ES-I3 (cell line): Measurements from ENCODE around the gene TTYH3.

Experiments used
- H3K36me3 ChIP-seq: 2 replicates; pipeline ENCODE4 v1.6.1; 2013; ENCODE audit warnings: mild to moderate bottlenecking, low read length, control low read depth, moderate library complexity; ENCODE audit not compliant: insufficient read depth
- H3K4me1 ChIP-seq: 2 replicates; pipeline ENCODE4 v1.6.1; 2013; ENCODE audit warnings: mild to moderate bottlenecking, control low read depth, low read length; ENCODE audit not compliant: insufficient read depth
- H3K9ac ChIP-seq: 2 replicates; pipeline ENCODE4 v1.6.1; 2013; ENCODE audit warnings: low read depth, mild to moderate bottlenecking, low read length, moderate library complexity
- H3K9me3 ChIP-seq: 2 replicates; pipeline ENCODE4 v1.6.1; 2013; ENCODE audit warnings: mild to moderate bottlenecking, low read length, moderate library complexity; ENCODE audit not compliant: control insufficient read depth, insufficient read depth

TTYH3 gene

GRCh38 chr7:2640846-2641316, 9.1 kb downstream of the TTYH3 start:
- Histone ChIP-seq H3K9ac (0 out of 2 replicates have a peak overlapping the region, but pooled peaks have one; percentile 12), H3K9me3 (no peaks in the 10 kb centered on the region), H3K4me1 (peaks cover 18% of the 10 kb centered on the region; the same call in 1 of the 2 replicates), H3K36me3 (no peaks in the 10 kb centered on the region; the same call in 1 of the 2 replicates)

GRCh38 chr7:2641406-2642393, 9.9 kb downstream of the TTYH3 start:
- H3K9ac ChIP-seq = 0 out of 2 replicates have a peak overlapping the region, but pooled peaks have one; percentile 8
- H3K4me1 ChIP-seq = peaks cover 23% of the 10 kb centered on the region; the same call in 1 of the 2 replicates
- no peaks in the 10 kb centered on the region for H3K9me3 ChIP-seq
- H3K36me3 ChIP-seq = no peaks in the 10 kb centered on the region; the same call in 1 of the 2 replicates

- H3K36me3 ChIP-seq = no peaks in the 10 kb centered on the region; the same call in 1 of the 2 replicates
- no peaks in the 10 kb centered on the region for H3K9me3 ChIP-seq
- H3K9ac ChIP-seq = no peak overlapping the region
- H3K4me1 ChIP-seq = peaks cover 23% of the 10 kb centered on the region; the same call in 1 of the 2 replicates
These were observed 11.8 kb downstream of the TTYH3 start for GRCh38 chr7:2643386-2644219.

- Histone ChIP-seq H3K4me1 (peaks cover 23% of the 10 kb centered on the region; the same call in 1 of the 2 replicates), H3K36me3 (no peaks in the 10 kb centered on the region), H3K9ac (no peak overlapping the region), H3K9me3 (no peaks in the 10 kb centered on the region)
These were observed 12.4 kb downstream of the TTYH3 start for GRCh38 chr7:2644220-2644561.

- peak overlapping the region; percentile 2; the same call in 1 of the 2 replicates for H3K9ac ChIP-seq
These were observed 12.9 kb downstream of the TTYH3 start for GRCh38 chr7:2644562-2645273.

GRCh38 chr7:2645274-2645868, 13.6 kb downstream of the TTYH3 start:
- Histone ChIP-seq H3K4me1 (peaks cover 23% of the 10 kb centered on the region; the same call in 1 of the 2 replicates), H3K36me3 (0 out of 2 replicates have a peak, but pooled peaks cover 2% of the 10 kb centered on the region), H3K9ac (peak overlapping the region; percentile 2), H3K9me3 (no peaks in the 10 kb centered on the region)

More at GRCh38 chr7:2644562-2645273, 12.9 kb downstream of the TTYH3 start:
- H3K9me3 ChIP-seq = no peaks in the 10 kb centered on the region
- H3K36me3 ChIP-seq = 0 out of 2 replicates have a peak, but pooled peaks cover under 1% of the 10 kb centered on the region
- H3K4me1 ChIP-seq = peaks cover 23% of the 10 kb centered on the region; the same call in 1 of the 2 replicates

- H3K4me1 ChIP-seq = peaks cover 23% of the 10 kb centered on the region; the same call in 1 of the 2 replicates
- peak overlapping the region; percentile 33 for H3K9ac ChIP-seq
- H3K9me3 ChIP-seq = no peaks in the 10 kb centered on the region
- H3K36me3 ChIP-seq = 0 out of 2 replicates have a peak, but pooled peaks cover 2% of the 10 kb centered on the region
These were observed 14.5 kb downstream of the TTYH3 start for GRCh38 chr7:2646336-2646679.

GRCh38 chr7:2646680-2647571, 15.1 kb downstream of the TTYH3 start:
- Histone ChIP-seq H3K9me3 (no peaks in the 10 kb centered on the region), H3K4me1 (peaks cover 23% of the 10 kb centered on the region; the same call in 1 of the 2 replicates), H3K9ac (peak overlapping the region; percentile 33), H3K36me3 (peaks cover 5% of the 10 kb centered on the region; the same call in 1 of the 2 replicates)

GRCh38 chr7:2647594-2648172, 15.9 kb downstream of the TTYH3 start:
- no peaks in the 10 kb centered on the region for H3K9me3 ChIP-seq
- H3K4me1 ChIP-seq = peaks cover 23% of the 10 kb centered on the region; the same call in 1 of the 2 replicates
- peaks cover 7% of the 10 kb centered on the region; the same call in 1 of the 2 replicates for H3K36me3 ChIP-seq
- H3K9ac ChIP-seq = no peak overlapping the region

- Histone ChIP-seq H3K36me3 (peaks cover 10% of the 10 kb centered on the region), H3K4me1 (peaks cover 19% of the 10 kb centered on the region; the same call in 1 of the 2 replicates), H3K9ac (no peak overlapping the region), H3K9me3 (no peaks in the 10 kb centered on the region)
These were observed 17.5 kb downstream of the TTYH3 start for GRCh38 chr7:2649139-2649838.

GRCh38 chr7:2649991-2650390, 18.2 kb downstream of the TTYH3 start:
- Histone ChIP-seq H3K36me3 (peaks cover 10% of the 10 kb centered on the region), H3K9me3 (no peaks in the 10 kb centered on the region), H3K9ac (no peak overlapping the region), H3K4me1 (peaks cover 12% of the 10 kb centered on the region; the same call in 1 of the 2 replicates)

GRCh38 chr7:2650451-2650850, 18.7 kb downstream of the TTYH3 start:
- no peaks in the 10 kb centered on the region for H3K9me3 ChIP-seq
- H3K4me1 ChIP-seq = peaks cover 8% of the 10 kb centered on the region; the same call in 1 of the 2 replicates
- H3K36me3 ChIP-seq = peaks cover 10% of the 10 kb centered on the region
- no peak overlapping the region for H3K9ac ChIP-seq
